Measurements from ENCODE around the gene PSEN2.

PSEN2 gene

DNA sequence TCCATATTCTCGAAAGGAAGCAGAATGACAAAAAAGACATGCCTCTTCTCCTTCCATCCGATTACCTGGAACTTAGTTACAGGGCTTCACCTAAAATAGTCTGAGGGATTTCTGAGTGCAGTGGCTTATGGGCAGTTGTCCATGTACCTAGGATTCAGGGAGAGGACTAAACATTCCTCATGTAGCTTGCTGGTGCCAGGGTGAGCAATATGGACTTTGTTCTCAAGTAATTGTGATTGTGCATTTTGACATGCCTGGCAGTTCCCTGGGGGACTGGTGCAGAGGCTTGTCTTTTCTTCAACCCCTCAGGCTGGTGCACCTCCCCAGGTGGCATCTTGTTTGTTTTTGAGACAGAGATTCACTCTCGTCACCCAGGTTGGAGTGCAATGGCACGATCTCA lies 6.1 kb upstream of the PSEN2 start:
- DNase-seq (ENCODE audit: low spot score): no peak

GRCh38 chr1:226865590-226865989 lies 4.8 kb upstream of the PSEN2 start:
- no peak for DNase-seq (ENCODE audit: low spot score)

- DNase-seq (ENCODE audit: low spot score): no peak
Observed at GRCh38 chr1:226867461-226868054, 2.9 kb upstream of the PSEN2 start.

GRCh38 chr1:226868726-226869125 lies 1.7 kb upstream of the PSEN2 start:
- no peak for DNase-seq (ENCODE audit: low spot score)

- DNase-seq (ENCODE audit: low spot score): no peak
Observed at GRCh38 chr1:226870026-226870400, 403 bp upstream of the PSEN2 start.

DNA sequence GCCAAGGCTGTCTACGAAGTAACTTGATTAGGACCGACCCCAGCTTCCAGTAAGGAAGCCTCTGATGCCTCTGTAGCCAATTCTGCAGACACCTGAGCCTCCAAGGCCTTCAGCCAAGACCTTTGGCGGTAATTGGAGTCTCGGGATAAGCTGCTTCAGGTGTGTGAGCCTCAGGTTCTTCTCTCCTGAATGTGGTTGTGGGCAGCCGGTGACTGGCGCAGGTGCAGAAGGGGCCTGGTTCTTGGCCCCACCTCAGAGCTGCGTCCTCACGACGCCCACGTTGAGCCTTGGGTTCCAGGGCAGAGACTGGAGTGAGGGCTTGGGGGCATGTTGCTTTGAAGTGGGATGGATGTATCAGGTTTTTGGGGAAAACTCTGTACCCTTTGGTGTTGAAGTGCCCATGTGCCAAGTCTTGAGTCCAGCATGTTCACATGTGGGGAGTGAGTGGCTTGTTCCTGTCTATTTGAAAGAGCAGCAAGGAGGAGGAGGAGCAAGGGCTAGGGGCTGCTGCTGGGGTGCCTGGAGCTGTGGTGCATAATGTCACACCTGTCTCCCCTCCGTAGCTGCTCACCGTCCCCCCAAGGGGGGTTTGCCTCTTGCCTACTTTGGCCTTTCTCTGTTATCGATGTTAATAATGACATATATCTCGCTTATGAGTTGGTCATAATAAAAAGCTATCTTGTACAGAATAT lies 1.4 kb downstream of the PSEN2 start:
- DNase-seq (ENCODE audit: low spot score): no peak

- no peak for DNase-seq (ENCODE audit: low spot score)
Observed at GRCh38 chr1:226872437-226872836, 2.0 kb downstream of the PSEN2 start.

DNA sequence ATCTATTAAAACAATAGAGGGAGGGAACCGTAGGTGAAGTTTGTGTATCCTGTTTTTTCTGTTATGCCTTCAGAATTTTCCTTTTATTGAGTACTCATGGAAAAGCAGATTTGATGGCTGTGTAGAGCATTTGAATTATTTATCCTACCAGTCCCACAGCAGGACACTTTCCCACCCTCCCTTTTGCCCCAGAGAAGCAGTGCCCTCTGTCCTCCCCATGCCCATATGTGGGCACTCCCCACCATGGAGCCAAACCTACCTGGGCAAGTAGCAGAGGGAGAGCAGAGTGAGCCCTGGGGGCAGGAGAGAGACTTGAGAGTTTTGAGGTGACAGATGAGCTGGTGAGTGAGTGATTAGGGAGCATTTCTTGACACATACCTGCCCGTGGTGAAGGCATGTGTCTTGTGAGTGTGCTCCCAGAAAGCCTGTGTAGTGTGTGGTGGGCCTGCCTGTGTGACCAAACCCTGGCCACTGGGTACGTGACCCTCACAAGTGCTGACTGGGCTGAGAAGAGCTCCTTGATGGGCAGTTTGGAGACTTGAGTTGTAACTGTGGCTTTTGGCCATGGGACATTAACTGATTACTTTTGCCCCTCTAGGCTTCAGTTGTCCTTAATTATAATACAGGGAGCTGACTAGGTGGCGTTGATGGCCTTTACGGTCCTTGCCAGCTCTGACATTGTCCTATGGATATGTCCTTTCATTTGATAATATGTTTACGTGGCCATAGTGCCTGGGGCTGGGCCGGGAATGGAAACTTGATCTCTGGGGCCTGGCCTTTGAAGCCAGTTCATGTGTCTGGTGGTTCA lies 3.6 kb downstream of the PSEN2 start:
- DNase-seq (ENCODE audit: low spot score): no peak

DNA sequence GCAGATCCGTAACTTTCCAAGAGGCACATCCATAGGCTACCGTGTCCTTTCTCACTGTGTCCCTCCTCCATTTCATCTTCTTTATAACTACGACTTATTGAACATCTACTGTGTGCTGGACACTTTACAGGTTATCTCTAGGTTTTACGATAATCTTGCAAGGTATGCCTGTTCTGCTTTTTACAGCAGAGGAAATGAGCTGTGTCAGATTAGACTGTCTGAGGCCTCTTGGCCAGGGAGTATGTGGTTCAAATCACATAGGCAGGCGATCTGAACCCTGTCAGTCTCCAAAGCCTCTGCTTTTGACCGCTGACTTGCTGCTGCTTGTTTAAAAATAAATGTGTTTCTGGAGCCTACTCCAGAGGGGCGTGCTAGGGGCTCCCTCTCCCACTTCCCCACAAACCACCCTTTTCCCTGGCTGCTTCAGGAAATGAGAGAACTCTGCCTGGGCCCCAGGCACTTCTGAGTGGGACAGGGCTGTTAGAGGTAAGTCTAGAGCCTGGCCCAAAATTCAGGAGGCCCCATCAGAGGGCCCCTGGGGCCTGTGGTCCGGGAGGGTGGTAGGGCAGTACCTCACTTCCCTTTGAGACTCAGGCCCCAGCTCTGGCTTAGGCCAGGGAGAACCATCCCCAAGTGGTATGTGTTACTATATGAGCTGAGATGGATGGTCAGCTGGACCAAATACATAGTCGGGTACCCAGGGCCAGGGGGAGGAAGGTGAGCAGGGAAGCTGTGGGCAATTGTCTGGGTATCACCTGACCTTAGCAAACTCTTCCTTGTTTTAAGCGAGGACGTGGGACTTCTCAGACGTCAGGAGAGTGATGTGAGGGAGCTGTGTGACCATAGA lies 4.4 kb downstream of the PSEN2 start:
- no peak for DNase-seq (ENCODE audit: low spot score)

- no peak for DNase-seq (ENCODE audit: low spot score)
Observed at GRCh38 chr1:226875641-226876295, 5.4 kb downstream of the PSEN2 start.

DNA sequence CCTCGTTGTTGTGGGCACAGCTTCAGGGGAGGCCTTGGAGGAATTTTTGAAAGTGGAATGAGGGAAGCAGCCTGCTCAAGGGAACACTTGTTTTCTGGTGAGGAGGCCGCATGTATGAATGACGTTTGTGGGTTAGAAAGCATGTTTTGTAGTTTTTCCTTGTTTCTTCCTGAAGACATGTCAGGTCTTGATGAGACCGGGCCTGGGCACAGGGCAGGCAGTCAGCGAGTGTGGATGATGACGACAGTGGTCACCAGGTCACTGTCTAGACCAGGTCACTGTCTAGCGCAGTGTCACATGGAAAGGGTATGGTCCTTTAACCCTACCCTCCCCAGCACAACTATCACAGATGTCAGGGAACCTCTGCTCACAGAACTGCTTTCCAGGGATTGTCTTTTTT lies 7.3 kb downstream of the PSEN2 start:
- DNase-seq (ENCODE audit: low spot score): no peak

DNA sequence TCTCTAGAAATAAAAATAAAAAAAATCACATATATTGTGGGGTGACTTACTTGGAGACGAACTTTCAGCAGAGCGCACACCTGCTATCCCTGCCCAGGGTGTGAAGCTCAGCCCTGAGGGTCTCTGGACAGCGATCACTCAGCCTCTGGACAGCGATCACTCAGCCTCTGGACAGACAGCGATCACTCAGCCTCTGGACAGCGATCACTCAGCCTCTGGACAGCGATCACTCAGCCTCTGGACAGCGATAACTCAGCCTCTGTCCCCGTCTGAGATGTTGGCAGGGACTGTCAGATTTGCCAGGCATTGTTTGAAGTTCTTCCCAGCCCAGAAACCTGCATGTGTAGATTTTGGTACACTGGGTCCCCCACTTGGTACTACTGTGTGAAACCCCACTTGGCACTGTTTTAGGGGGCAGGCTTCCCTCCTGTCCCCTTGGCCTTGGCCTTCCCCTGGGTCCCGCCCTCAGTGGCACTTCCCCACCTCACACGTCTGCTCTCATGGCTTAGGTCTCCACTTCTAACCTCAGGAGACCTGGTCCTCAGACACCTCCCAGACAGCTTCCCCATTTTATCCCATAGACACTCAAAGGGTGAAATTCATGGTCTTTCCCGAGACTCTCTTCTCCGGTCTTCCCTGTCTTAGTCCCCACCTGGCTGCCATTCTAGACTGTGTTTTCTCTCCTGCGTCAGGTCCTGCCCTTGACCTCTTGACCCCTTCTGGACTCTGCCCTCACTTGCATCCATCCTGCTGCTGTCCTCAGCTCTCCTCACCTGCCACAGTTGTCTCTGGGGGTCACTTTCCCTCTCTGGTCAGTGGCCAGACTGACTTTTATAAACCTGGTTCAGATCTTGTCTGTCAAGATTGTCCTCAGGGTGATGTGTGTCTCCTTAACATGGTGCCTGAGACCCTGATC lies 10.2 kb downstream of the PSEN2 start:
- DNase-seq (ENCODE audit: low spot score): no peak

GRCh38 chr1:226881515-226882185 lies 11.2 kb downstream of the PSEN2 start:
- DNase-seq (ENCODE audit: low spot score): no peak

GRCh38 chr1:226882187-226882586 lies 11.8 kb downstream of the PSEN2 start:
- DNase-seq (ENCODE audit: low spot score): no peak

GRCh38 chr1:226882631-226883409 lies 12.4 kb downstream of the PSEN2 start:
- DNase-seq (ENCODE audit: low spot score): peak; percentile 69

GRCh38 chr1:226883630-226884029 lies 13.2 kb downstream of the PSEN2 start:
- no peak for DNase-seq (ENCODE audit: low spot score)

DNA sequence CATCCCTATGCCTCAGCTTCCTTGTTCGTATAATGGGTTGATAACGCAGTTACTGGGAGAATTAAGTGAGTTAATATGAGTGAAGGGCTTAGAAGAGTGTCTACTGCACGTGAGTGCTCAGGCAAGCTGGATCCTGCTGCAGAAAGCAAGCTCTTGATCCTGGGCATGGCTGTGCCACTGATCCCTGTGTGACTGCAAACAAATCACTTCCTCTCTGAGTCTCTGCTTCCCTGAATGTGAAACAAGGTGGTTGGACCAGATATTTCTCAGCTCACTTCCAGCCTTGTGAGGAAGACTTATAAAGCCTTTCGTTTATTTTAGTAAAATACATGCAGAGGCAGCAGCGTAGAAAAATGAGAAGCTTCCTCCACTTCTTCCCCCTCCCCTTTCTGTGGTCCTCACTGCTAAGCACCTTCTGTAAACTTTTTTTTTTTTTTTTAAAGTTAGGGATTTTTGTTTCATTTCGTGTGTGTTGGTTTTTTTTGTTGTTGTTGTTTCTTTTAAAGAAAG lies 13.8 kb downstream of the PSEN2 start:
- DNase-seq (ENCODE audit: low spot score): no peak

DNA sequence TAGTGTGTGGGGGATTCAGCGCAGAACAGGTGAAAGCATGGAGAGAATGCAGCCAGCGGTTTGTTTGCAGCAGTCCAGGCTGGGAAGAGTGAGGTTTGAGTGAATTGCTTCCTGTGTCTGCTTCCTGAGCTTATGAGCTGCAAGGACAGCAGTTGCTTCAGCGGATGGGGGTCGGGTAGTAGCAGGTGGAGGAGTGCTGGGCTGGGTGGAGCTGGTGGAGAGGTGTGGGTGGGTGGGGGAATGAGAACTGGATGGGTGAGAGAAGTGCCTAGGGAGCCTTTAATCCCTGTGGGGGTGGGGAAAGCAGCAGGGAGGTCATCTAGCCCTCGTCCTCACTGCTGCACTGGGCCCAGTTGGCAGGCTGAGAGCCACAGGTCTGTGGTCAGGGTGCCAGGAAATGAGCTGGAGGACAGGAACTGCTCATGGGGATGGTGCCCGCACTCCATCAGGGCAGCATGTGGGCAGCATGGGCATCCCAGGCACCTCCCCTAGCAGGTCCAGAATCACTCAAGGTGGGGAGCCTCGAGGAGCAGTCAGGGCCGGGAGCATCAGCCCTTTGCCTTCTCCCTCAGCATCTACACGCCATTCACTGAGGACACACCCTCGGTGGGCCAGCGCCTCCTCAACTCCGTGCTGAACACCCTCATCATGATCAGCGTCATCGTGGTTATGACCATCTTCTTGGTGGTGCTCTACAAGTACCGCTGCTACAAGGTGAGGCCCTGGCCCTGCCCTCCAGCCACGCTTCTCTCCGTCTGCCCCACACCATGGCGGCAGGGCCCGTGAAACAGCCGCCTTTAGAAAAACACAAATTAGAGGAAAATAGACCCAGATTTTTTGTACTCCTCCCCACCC lies 14.8 kb downstream of the PSEN2 start:
- no peak for DNase-seq (ENCODE audit: low spot score)

Data from AG08396 (cell line).